Panc1 (cell line): ENCODE results near the gene NFILZ. TPM values are rescaled to one million over a fixed set of nuclear protein-coding genes. Genes with fewer than 3 reads are reported as not detected.

Experiments used
- ATAC-seq: fragments of 200-7000 bp; cut with Tn5 transposase; 2 replicates; pipeline ENCODE4 v1.9.1; 2020; ENCODE audit warnings: mild to moderate bottlenecking, moderate library complexity
- BruUV-seq: library from RNA; stranded (reverse); fragments of 400-500 nt; replicated peaks from 2 replicates; lab custom pipeline; 2021; lab: Mats Ljungman, UMichigan
- CTCF ChIA-PET: fragments of 300-600 bp; sonication (Branson Sonifier 250); formaldehyde crosslinking; loops from one replicate; lab custom pipeline; 2022; ENCODE audit warnings: antibody characterized with exemption; lab: Charles Lee
- POLR2A ChIA-PET: fragments of 300-600 bp; sonication (Branson Sonifier 250); formaldehyde crosslinking; loops from one replicate; lab custom pipeline; 2022; ENCODE audit warnings: antibody characterized with exemption; lab: Charles Lee
- DNase-seq: peaks from one replicate; pipeline ENCODE4 v3.0.0-alpha.2; 2010; ENCODE audit warnings: low read depth, low spot score
- H3K27ac ChIP-seq: 2 replicates; pipeline ENCODE4 v1.5.1; 2011; ENCODE audit warnings: mild to moderate bottlenecking, low read length, inconsistent platforms
- H3K27me3 ChIP-seq: fragments of 200-500 bp; sonication (Bioruptor generic); 2 replicates; pipeline ENCODE4 v1.6.0; 2014; ENCODE audit warnings: low read length, inconsistent platforms; ENCODE audit not compliant: control insufficient read depth, insufficient read depth
- H3K36me3 ChIP-seq: fragments of 200-500 bp; sonication (Bioruptor generic); 2 replicates; pipeline ENCODE4 v1.5.1; 2014; ENCODE audit warnings: inconsistent platforms, mild to moderate bottlenecking, low read length, moderate library complexity; ENCODE audit not compliant: control insufficient read depth, insufficient read depth
- H3K4me1 ChIP-seq: 2 replicates; pipeline ENCODE4 v1.5.1; 2011; ENCODE audit warnings: inconsistent platforms, mild to moderate bottlenecking, low read length, moderate library complexity; ENCODE audit not compliant: control insufficient read depth, insufficient read depth
- H3K4me3 ChIP-seq, 2 experiments: 2 replicates each; pipeline ENCODE4 v1.5.1; 2011 to 2012; ENCODE audit warnings: low read depth in 2 of 2, low read length in 2 of 2, mild to moderate bottlenecking in 2 of 2, inconsistent platforms in 1 of 2, moderate library complexity in 1 of 2
- H3K9me3 ChIP-seq: fragments of 200-500 bp; sonication (Bioruptor generic); 2 replicates; pipeline ENCODE4 v1.5.1; 2014; ENCODE audit warnings: low read depth, mild to moderate bottlenecking, inconsistent platforms, low read length, moderate library complexity; ENCODE audit not compliant: control insufficient read depth, insufficient read depth
- CTCF ChIP-seq: fragments of 450-650 bp; IDR thresholded peaks from 2 replicates; pipeline ENCODE4 v1.5.1; 2017; ENCODE audit warnings: mild to moderate bottlenecking
- POLR2AphosphoS5 ChIP-seq: IDR thresholded peaks from 2 replicates; pipeline ENCODE4 v1.6.1; 2012; ENCODE audit warnings: mild to moderate bottlenecking, low read depth, low read length, moderate library complexity
- REST ChIP-seq, 2 experiments: IDR thresholded peaks; 2 replicates each; pipeline ENCODE4 v1.6.1; 2011 to 2012; ENCODE audit warnings: low read depth in 2 of 2, control low read depth in 1 of 2, low read length in 1 of 2, mild to moderate bottlenecking in 1 of 2, moderate library complexity in 1 of 2; ENCODE audit not compliant: insufficient read depth in 1 of 2
- SIN3A ChIP-seq: IDR thresholded peaks from 2 replicates; pipeline ENCODE4 v1.6.1; 2012; ENCODE audit warnings: low read depth, mild to moderate bottlenecking, low read length, moderate library complexity, borderline replicate concordance; ENCODE audit not compliant: insufficient read depth
- TCF7L2 ChIP-seq: IDR thresholded peaks from 2 replicates; pipeline ENCODE4 v1.6.1; 2011; ENCODE audit warnings: mild to moderate bottlenecking, low read depth, low read length, inconsistent platforms
- in situ Hi-C: cut with HindIII; loops from 2 replicates; pipeline ENCODE4 v1.10.0; 2016; ENCODE audit warnings: low sequenced_read_pairs, low pct_unique_long_range_greater_than_20kb
- intact Hi-C: fragments of 100-400 bp; cut with micrococcal nuclease; formaldehyde crosslinking; loops from one replicate; pipeline ENCODE4 v1.10.0; 2022; ENCODE audit not compliant: unreplicated experiment
- total RNA-seq: library from RNA; stranded (reverse); gene quantifications from one replicate; pipeline ENCODE4 v1.2.1, GENCODE V29; 2021; ENCODE audit not compliant: unreplicated experiment

Gene NFILZ
- total RNA-seq, 1 experiment from 2014 or later: not detected

- ChIA-PET CTCF (interaction anchor here (0.5 to 0.7 kb wide), 2 partner anchors 579 to 1172 kb away, joined by 4 to 11 read pairs; no protein-coding TSS in a partner anchor), POLR2A (interaction anchor here (0.7 kb wide), 1 partner anchor 277 kb away, joined by 4 read pairs; no protein-coding TSS in a partner anchor)
- intact Hi-C loops: no loop called here
- Histone ChIP-seq H3K27me3 (no peaks in the 10 kb centered on the region), H3K27ac (no peak overlapping the region), H3K4me1 (peaks cover 12% of the 10 kb centered on the region), H3K4me3 (no peak overlapping the region), H3K36me3 (no peaks in the 10 kb centered on the region), H3K9me3 (no peaks in the 10 kb centered on the region)
- DNase-seq: no peak
- in situ Hi-C loops: no loop called here
- no TSS peak for BruUV-seq
- ATAC-seq: no peak
- no peak for TF ChIP-seq CTCF
- no peak for TF ChIP-seq SIN3A
- no peak for TF ChIP-seq TCF7L2
- TF ChIP-seq REST (IDR thresholded peaks at IDR 0.05; ENCODE audit: insufficient read depth in 1 of 2, low read depth in 2 of 2, low read length in 1 of 2): no peak
- TF ChIP-seq POLR2AphosphoS5: no peak
Observed at GRCh38 chr19:8641221-8641907, 10.9 kb downstream of the NFILZ start.

GRCh38 chr19:8641908-8642547 is 11.6 kb downstream of the NFILZ start:
- Histone ChIP-seq H3K9me3 (no peaks in the 10 kb centered on the region), H3K27ac (no peak overlapping the region), H3K4me1 (peaks cover 12% of the 10 kb centered on the region), H3K36me3 (no peaks in the 10 kb centered on the region), H3K27me3 (no peaks in the 10 kb centered on the region), H3K4me3 (no peak overlapping the region)
- no peak for DNase-seq
- no peak for ATAC-seq
- CTCF ChIA-PET: interaction anchor here (0.5 to 0.7 kb wide), 3 partner anchors 22 to 1172 kb away, joined by 4 to 11 read pairs (median 6); no protein-coding TSS in a partner anchor
- intact Hi-C loops: no loop called here
- in situ Hi-C loops: no loop called here
- BruUV-seq: no TSS peak
- POLR2A ChIA-PET: interaction anchor here (0.7 kb wide), 1 partner anchor 276 kb away, joined by 4 read pairs; no protein-coding TSS in a partner anchor
- TF ChIP-seq POLR2AphosphoS5 (no peak), TCF7L2 (no peak), SIN3A (no peak), REST (IDR thresholded peaks at IDR 0.05; ENCODE audit: insufficient read depth in 1 of 2, low read depth in 2 of 2, low read length in 1 of 2) (no peak), CTCF (no peak; the same call in 1 of the 2 replicates)
